ENCODE measurements around the gene NOL4L. TPM values are rescaled to one million over a fixed set of nuclear protein-coding genes. Genes with fewer than 3 reads are reported as not detected.

Gene NOL4L
- total RNA-seq, 4 donors from 2014 or later = 5.8 to 19.4 (median 12.8) TPM

DNA sequence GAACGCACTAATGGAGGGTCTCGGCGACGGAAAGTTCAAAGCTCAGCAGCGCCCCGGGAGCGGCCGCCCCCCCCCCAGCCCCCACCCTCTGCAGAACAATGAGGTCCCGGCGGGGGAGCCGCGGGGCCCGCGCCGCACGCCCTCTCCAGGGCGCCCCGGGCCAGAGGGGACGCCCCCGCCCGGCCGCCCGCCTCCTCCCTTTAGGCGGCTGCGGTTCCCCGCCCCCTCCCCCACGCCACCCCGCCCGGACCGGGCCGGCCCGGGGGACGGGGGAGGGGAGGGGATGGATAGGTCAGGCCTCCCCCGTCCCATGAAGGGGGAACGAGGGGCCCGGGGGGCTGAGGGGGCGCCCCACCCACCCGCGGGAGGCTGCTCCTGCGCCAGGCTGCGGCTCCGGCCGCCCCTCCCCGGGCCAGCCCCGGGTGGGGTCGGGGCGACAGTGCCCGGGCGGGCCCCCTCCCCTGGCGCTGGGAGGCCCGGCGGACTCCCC is 1.5 kb downstream of the NOL4L start:
- peak overlapping the region; percentile 73 to 85 (median 74) for H3K4me3 ChIP-seq
- H3K27ac ChIP-seq (replicated peaks in 1 of 4) = peak overlapping the region; percentile 37 to 69 (median 59)
- H3K4me1 ChIP-seq = peaks cover 4 to 37% (median 30%) of the 10 kb centered on the region in 4 donors
- H3K27me3 ChIP-seq = peaks cover 0 to 12% (median 0%) of the 10 kb centered on the region in 4 donors
- no CpG with 5 or more reads among the region's 52 CpGs for WGBS
- intact Hi-C loops (cut with DNase I) = loop anchor here (10.0 kb wide), 1 partner anchor 59 kb away; no protein-coding TSS in a partner anchor
- no peak for DNase-seq (ENCODE audit: extremely low spot score)
- H3K36me3 ChIP-seq = no peaks in the 10 kb centered on the region
- H3K9me3 ChIP-seq = no peaks in the 10 kb centered on the region
- TF ChIP-seq, protein P1, sequence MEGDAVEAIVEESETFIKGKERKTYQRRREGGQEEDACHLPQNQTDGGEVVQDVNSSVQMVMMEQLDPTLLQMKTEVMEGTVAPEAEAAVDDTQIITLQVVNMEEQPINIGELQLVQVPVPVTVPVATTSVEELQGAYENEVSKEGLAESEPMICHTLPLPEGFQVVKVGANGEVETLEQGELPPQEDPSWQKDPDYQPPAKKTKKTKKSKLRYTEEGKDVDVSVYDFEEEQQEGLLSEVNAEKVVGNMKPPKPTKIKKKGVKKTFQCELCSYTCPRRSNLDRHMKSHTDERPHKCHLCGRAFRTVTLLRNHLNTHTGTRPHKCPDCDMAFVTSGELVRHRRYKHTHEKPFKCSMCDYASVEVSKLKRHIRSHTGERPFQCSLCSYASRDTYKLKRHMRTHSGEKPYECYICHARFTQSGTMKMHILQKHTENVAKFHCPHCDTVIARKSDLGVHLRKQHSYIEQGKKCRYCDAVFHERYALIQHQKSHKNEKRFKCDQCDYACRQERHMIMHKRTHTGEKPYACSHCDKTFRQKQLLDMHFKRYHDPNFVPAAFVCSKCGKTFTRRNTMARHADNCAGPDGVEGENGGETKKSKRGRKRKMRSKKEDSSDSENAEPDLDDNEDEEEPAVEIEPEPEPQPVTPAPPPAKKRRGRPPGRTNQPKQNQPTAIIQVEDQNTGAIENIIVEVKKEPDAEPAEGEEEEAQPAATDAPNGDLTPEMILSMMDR (IDR thresholded peaks at IDR 0.05) = no peak
- TF ChIP-seq POLR2AphosphoS5 (IDR thresholded peaks at IDR 0.05) = no peak
- no peak for TF ChIP-seq EP300 (IDR thresholded peaks at IDR 0.05)
- no peak for TF ChIP-seq POLR2A (IDR thresholded peaks at IDR 0.05; ENCODE audit: low read depth)

DNA sequence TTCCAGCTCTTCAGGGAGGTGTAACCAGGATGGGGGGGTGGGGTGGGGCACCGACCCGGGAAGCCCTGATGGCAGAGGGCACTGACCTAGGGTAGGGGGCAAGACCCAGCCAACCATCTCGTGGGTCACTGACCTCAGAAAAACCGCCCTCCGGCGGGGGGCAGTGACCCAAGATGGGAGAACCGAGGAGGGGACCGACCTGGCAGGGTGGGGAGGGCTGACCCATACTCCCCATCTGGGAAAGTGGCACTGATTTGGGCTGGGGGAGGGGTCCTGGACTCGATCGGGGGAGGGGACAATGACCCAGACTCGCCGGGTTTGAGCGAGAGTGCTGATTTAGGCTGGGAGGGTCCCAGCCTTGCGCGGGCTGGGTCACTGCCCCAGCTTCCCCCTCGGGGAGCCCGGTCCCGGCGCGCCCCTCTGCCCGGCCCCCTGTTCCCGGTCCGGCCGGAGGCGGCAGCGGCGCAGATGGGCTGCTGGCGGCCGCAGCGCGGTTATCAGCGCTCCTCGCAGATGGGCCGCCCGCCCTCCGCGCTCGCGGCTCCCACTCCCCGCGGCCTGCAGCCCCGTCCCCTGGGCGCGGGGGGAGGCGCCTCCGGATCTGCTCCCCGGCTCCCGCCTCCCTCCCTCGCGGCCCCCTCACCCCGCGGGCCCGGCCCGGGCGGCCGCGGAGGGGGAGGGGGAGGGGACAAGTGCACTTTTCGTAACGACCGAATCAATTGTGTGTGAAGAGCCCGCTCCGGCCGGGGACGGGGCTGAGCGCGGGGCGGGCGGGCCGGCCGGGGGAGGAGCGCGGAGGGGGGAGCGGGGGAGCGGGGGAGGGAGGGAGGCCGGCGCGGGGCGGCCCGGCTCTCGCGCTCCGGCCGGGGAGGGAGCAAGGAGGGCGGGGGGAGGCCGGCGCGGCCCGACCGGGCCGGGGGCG is 2.2 kb downstream of the NOL4L start:
- peak overlapping the region; percentile 73 to 85 (median 74) for H3K4me3 ChIP-seq
- H3K36me3 ChIP-seq = no peaks in the 10 kb centered on the region
- DNase-seq (ENCODE audit: extremely low spot score) = no peak
- WGBS = 6% methylated on average over 36 of the region's 91 CpGs
- TF ChIP-seq EP300 (IDR thresholded peaks at IDR 0.05) = no peak
- TF ChIP-seq, protein P1 (IDR thresholded peaks at IDR 0.05) = peak in 1 of 3 experiments; percentile 7
- intact Hi-C loops (cut with DNase I) = loop anchor here (10.0 kb wide), 1 partner anchor 58 kb away; no protein-coding TSS in a partner anchor
- H3K27ac ChIP-seq (replicated peaks in 1 of 4) = peak overlapping the region; percentile 37 to 69 (median 59)
- peaks cover 0 to 12% (median 0%) of the 10 kb centered on the region in 4 donors for H3K27me3 ChIP-seq
- no peaks in the 10 kb centered on the region for H3K9me3 ChIP-seq
- peaks cover 4 to 37% (median 30%) of the 10 kb centered on the region in 4 donors for H3K4me1 ChIP-seq

DNA sequence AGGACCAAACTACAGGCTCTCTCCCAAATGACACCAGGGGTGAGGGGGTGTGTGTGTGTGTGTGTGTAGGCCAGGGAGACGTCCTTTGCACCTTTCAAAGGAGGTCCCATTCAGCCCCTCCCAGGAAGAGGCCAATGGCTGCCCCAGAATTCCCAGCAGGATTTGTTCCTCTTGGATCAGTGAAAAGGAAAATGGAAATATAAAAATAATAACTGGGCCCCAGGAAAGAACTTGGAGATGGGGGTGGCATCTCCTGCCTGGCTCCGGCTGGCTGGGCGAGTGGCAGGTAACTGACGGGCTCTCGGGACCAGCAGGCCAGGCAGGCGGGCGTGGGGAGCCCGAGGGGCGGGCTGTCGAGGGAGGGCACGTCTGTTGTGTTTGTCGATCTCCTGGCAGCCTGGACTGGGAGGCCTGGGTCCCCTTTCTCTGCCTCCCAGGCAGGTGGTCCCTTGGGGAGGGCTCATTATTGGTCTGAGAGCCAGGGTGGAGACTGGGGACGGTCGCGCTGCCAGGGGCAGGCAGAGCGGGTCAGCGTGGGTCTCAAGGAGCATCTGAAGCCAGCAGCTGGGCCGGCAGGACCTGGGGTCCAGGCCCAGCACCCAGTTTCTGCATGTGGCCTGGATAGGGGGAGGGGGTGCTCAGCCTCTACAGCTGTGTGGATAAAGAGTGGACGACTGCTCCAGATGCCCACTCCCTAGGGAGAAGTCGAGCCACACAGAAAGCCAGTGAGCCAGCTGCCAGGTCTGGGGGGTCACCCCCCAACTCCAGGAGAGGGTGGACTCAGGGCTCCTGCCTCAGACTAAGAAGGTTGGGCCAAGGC is 3.1 kb downstream of the NOL4L start:
- Histone ChIP-seq H3K27ac (replicated peaks in 1 of 4) (peak overlapping the region in 2 of 4 donors; percentile 13 to 69), H3K4me3 (no peak overlapping the region), H3K9me3 (no peaks in the 10 kb centered on the region), H3K4me1 (peaks cover 4 to 37% (median 30%) of the 10 kb centered on the region in 4 donors), H3K36me3 (no peaks in the 10 kb centered on the region), H3K27me3 (peaks cover 0 to 12% (median 0%) of the 10 kb centered on the region in 4 donors)
- no peak for DNase-seq (ENCODE audit: extremely low spot score)
- intact Hi-C loops (cut with DNase I) = loop anchor here (10.0 kb wide), 1 partner anchor 57 kb away; no protein-coding TSS in a partner anchor
- WGBS = 82% methylated on average over 19 of the region's 20 CpGs
- no peak for TF ChIP-seq POLR2A (IDR thresholded peaks at IDR 0.05; ENCODE audit: low read depth)
- no peak for TF ChIP-seq EP300 (IDR thresholded peaks at IDR 0.05)
- TF ChIP-seq, protein P1 (IDR thresholded peaks at IDR 0.05) = no peak
- TF ChIP-seq POLR2AphosphoS5 (IDR thresholded peaks at IDR 0.05) = no peak

DNA sequence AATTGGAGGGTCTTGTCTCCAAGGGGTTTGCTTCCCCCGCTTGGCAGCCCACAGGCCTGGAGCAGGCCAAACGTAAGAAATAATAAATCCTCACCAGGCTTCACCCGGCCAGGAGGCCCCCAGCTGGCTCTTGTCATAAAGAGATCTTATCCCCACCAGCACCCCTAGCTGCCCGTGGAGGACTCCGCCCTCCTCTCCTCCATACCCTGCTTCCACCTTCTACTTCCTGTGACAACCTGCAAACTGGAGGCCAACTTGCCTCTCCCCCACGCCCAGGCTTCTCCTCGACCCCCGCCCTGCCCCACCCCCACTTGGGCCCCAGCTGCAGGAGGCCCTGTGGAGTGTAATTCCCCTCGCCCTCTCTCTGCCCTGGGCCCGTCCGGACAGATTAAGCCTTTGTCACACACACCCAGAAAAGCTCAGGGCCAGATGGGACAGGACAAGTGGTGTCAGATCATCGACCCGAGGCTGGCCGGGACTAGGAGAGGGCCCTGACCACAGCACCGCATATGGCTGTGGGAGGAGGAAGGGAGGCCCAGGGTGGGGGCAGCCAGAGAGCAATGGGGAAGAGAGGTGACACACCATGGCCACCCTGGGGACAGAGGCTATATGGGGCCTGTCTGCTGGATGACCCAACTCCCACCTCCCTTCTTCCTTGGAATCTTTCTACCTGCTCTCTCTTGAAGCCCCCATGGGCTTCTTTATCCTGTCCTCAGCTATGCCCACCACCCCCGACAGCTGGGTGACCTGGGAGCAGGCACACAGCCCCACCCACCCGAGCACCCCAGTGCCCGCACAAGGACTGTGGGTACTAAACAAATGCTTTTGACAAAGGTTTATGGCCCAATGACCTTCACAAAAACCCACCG is 3.9 kb downstream of the NOL4L start:
- peaks cover 4 to 37% (median 30%) of the 10 kb centered on the region in 4 donors for H3K4me1 ChIP-seq
- H3K4me3 ChIP-seq = no peak overlapping the region
- DNase-seq (ENCODE audit: extremely low spot score) = no peak
- TF ChIP-seq POLR2A (IDR thresholded peaks at IDR 0.05; ENCODE audit: low read depth) (no peak), EP300 (IDR thresholded peaks at IDR 0.05) (no peak), POLR2AphosphoS5 (IDR thresholded peaks at IDR 0.05) (no peak)
- TF ChIP-seq, protein P1 (IDR thresholded peaks at IDR 0.05) = no peak
- 54% methylated on average over 16 of the region's 19 CpGs for WGBS
- no peaks in the 10 kb centered on the region for H3K9me3 ChIP-seq
- intact Hi-C loops (cut with DNase I) = loop anchor here (10.0 kb wide), 1 partner anchor 56 kb away; no protein-coding TSS in a partner anchor
- no peak overlapping the region for H3K27ac ChIP-seq (replicated peaks in 1 of 4)
- H3K27me3 ChIP-seq = peaks cover 0 to 9% (median 0%) of the 10 kb centered on the region in 4 donors
- H3K36me3 ChIP-seq = no peaks in the 10 kb centered on the region
